ENCODE data around the gene PRDM2.

Gene PRDM2

GRCh38 chr1:13814131-13814530 lies 114.1 kb downstream of the PRDM2 start:
- no peak overlapping the region for H3K4me2 ChIP-seq (ENCODE audit: low read length)
- H3K79me2 ChIP-seq (ENCODE audit: control insufficient read depth, insufficient read depth, low read length, poor library complexity), result no peaks in the 10 kb centered on the region
- H2AFZ ChIP-seq (ENCODE audit: insufficient read depth, low read length, poor library complexity), result no peak overlapping the region
- no peak overlapping the region for H2BK120ac ChIP-seq (ENCODE audit: insufficient read depth, low read length, poor library complexity)
- peaks cover 0 to 3% of the 10 kb centered on the region in 2 experiments for H3K36me3 ChIP-seq (ENCODE audit: control insufficient read depth in 1 of 2, insufficient read depth in 2 of 2, low read length in 2 of 2)
- H3K27ac ChIP-seq (ENCODE audit: low read depth, low read length), result no peak overlapping the region
- no peak overlapping the region for H4K8ac ChIP-seq (ENCODE audit: low read depth, low read length)
- H3K9me3 ChIP-seq (ENCODE audit: insufficient read depth, low read depth, low read length), result peaks cover 3% of the 10 kb centered on the region
- no peak overlapping the region for H3K23ac ChIP-seq (ENCODE audit: low read length)
- no peak overlapping the region for H3K4me3 ChIP-seq (ENCODE audit: low read depth, low read length)
- WGBS (ENCODE audit: extremely low coverage, insufficient coverage, insufficient read length), result no CpG with 5 or more reads among the region's 7 CpGs
- no peaks in the 10 kb centered on the region for H3K79me1 ChIP-seq (ENCODE audit: low read length)
- H4K91ac ChIP-seq (ENCODE audit: low read depth, low read length), result no peak overlapping the region
- no peak for DNase-seq
- no peak overlapping the region for H2BK5ac ChIP-seq (ENCODE audit: low read depth, low read length, poor library complexity)
- H3K18ac ChIP-seq (ENCODE audit: low read length), result no peak overlapping the region
- no peak overlapping the region for H3K14ac ChIP-seq (ENCODE audit: low read length)
- H3K9ac ChIP-seq (ENCODE audit: low read length), result no peak overlapping the region
- no peak overlapping the region for H2BK12ac ChIP-seq (ENCODE audit: low read length)
- H4K12ac ChIP-seq (ENCODE audit: low read depth, low read length), result no peak overlapping the region
- H2AK5ac ChIP-seq (ENCODE audit: low read length), result no peak overlapping the region
- H3K4ac ChIP-seq (ENCODE audit: low read depth, low read length), result no peak overlapping the region
- H3K4me1 ChIP-seq (ENCODE audit: control insufficient read depth in 1 of 2, insufficient read depth in 2 of 2, low read length in 2 of 2), result peaks cover 6% of the 10 kb centered on the region in 2 experiments
- H3K27me3 ChIP-seq (ENCODE audit: insufficient read depth, low read length), result no peaks in the 10 kb centered on the region

- Histone ChIP-seq H3K23ac (ENCODE audit: low read length) (no peak overlapping the region), H3K14ac (ENCODE audit: low read length) (no peak overlapping the region), H3K9ac (ENCODE audit: low read length) (no peak overlapping the region), H4K8ac (ENCODE audit: low read depth, low read length) (no peak overlapping the region), H2AFZ (ENCODE audit: insufficient read depth, low read length, poor library complexity) (no peak overlapping the region), H2BK12ac (ENCODE audit: low read length) (no peak overlapping the region), H3K4ac (ENCODE audit: low read depth, low read length) (no peak overlapping the region), H3K27me3 (ENCODE audit: insufficient read depth, low read length) (no peaks in the 10 kb centered on the region), H3K79me1 (ENCODE audit: low read length) (no peaks in the 10 kb centered on the region), H2BK120ac (ENCODE audit: insufficient read depth, low read length, poor library complexity) (no peak overlapping the region), H3K79me2 (ENCODE audit: control insufficient read depth, insufficient read depth, low read length, poor library complexity) (no peaks in the 10 kb centered on the region), H4K91ac (ENCODE audit: low read depth, low read length) (no peak overlapping the region), H3K4me1 (ENCODE audit: control insufficient read depth in 1 of 2, insufficient read depth in 2 of 2, low read length in 2 of 2) (peaks cover 6% of the 10 kb centered on the region in 2 experiments), H3K4me3 (ENCODE audit: low read depth, low read length) (no peak overlapping the region), H3K36me3 (ENCODE audit: control insufficient read depth in 1 of 2, insufficient read depth in 2 of 2, low read length in 2 of 2) (no peaks in the 10 kb centered on the region), H3K18ac (ENCODE audit: low read length) (no peak overlapping the region), H2AK5ac (ENCODE audit: low read length) (no peak overlapping the region), H3K27ac (ENCODE audit: low read depth, low read length) (no peak overlapping the region), H3K9me3 (ENCODE audit: insufficient read depth, low read depth, low read length) (peaks cover 2% of the 10 kb centered on the region), H2BK5ac (ENCODE audit: low read depth, low read length, poor library complexity) (no peak overlapping the region), H4K12ac (ENCODE audit: low read depth, low read length) (no peak overlapping the region), H3K4me2 (ENCODE audit: low read length) (no peak overlapping the region)
- DNase-seq, result no peak
- no CpG with 5 or more reads among the region's 16 CpGs for WGBS (ENCODE audit: extremely low coverage, insufficient coverage, insufficient read length)
Measured at GRCh38 chr1:13816016-13816760, 116.2 kb downstream of the PRDM2 start.

- no peak overlapping the region for H3K18ac ChIP-seq (ENCODE audit: low read length)
- H3K4ac ChIP-seq (ENCODE audit: low read depth, low read length), result no peak overlapping the region
- H3K27ac ChIP-seq (ENCODE audit: low read depth, low read length), result no peak overlapping the region
- H3K79me1 ChIP-seq (ENCODE audit: low read length), result no peaks in the 10 kb centered on the region
- H4K8ac ChIP-seq (ENCODE audit: low read depth, low read length), result no peak overlapping the region
- H3K4me1 ChIP-seq (ENCODE audit: control insufficient read depth in 1 of 2, insufficient read depth in 2 of 2, low read length in 2 of 2), result peaks cover 6% of the 10 kb centered on the region in 2 experiments
- no peak overlapping the region for H2BK120ac ChIP-seq (ENCODE audit: insufficient read depth, low read length, poor library complexity)
- H3K23ac ChIP-seq (ENCODE audit: low read length), result no peak overlapping the region
- WGBS (ENCODE audit: extremely low coverage, insufficient coverage, insufficient read length), result no CpG with 5 or more reads among the region's 6 CpGs
- no peaks in the 10 kb centered on the region for H3K79me2 ChIP-seq (ENCODE audit: control insufficient read depth, insufficient read depth, low read length, poor library complexity)
- H3K36me3 ChIP-seq (ENCODE audit: control insufficient read depth in 1 of 2, insufficient read depth in 2 of 2, low read length in 2 of 2), result no peaks in the 10 kb centered on the region
- no peak overlapping the region for H3K14ac ChIP-seq (ENCODE audit: low read length)
- H3K4me2 ChIP-seq (ENCODE audit: low read length), result no peak overlapping the region
- H2AK5ac ChIP-seq (ENCODE audit: low read length), result no peak overlapping the region
- no peak overlapping the region for H4K91ac ChIP-seq (ENCODE audit: low read depth, low read length)
- H2AFZ ChIP-seq (ENCODE audit: insufficient read depth, low read length, poor library complexity), result no peak overlapping the region
- no peak overlapping the region for H2BK12ac ChIP-seq (ENCODE audit: low read length)
- DNase-seq, result no peak
- H3K9me3 ChIP-seq (ENCODE audit: insufficient read depth, low read depth, low read length), result no peaks in the 10 kb centered on the region
- H2BK5ac ChIP-seq (ENCODE audit: low read depth, low read length, poor library complexity), result no peak overlapping the region
- no peak overlapping the region for H4K12ac ChIP-seq (ENCODE audit: low read depth, low read length)
- H3K4me3 ChIP-seq (ENCODE audit: low read depth, low read length), result no peak overlapping the region
- H3K27me3 ChIP-seq (ENCODE audit: insufficient read depth, low read length), result no peaks in the 10 kb centered on the region
- no peak overlapping the region for H3K9ac ChIP-seq (ENCODE audit: low read length)
Measured at GRCh38 chr1:13817906-13818305, 117.9 kb downstream of the PRDM2 start.

- H3K18ac ChIP-seq (ENCODE audit: low read length), result no peak overlapping the region
- H3K4me1 ChIP-seq (ENCODE audit: control insufficient read depth in 1 of 2, insufficient read depth in 2 of 2, low read length in 2 of 2), result no peaks in the 10 kb centered on the region
- H2BK5ac ChIP-seq (ENCODE audit: low read depth, low read length, poor library complexity), result no peak overlapping the region
- no peak overlapping the region for H4K91ac ChIP-seq (ENCODE audit: low read depth, low read length)
- H3K79me2 ChIP-seq (ENCODE audit: control insufficient read depth, insufficient read depth, low read length, poor library complexity), result no peaks in the 10 kb centered on the region
- H3K4me2 ChIP-seq (ENCODE audit: low read length), result no peak overlapping the region
- no peak overlapping the region for H3K27ac ChIP-seq (ENCODE audit: low read depth, low read length)
- H3K9me3 ChIP-seq (ENCODE audit: insufficient read depth, low read depth, low read length), result no peaks in the 10 kb centered on the region
- no peak overlapping the region for H3K14ac ChIP-seq (ENCODE audit: low read length)
- H2BK120ac ChIP-seq (ENCODE audit: insufficient read depth, low read length, poor library complexity), result no peak overlapping the region
- H3K27me3 ChIP-seq (ENCODE audit: insufficient read depth, low read length), result no peaks in the 10 kb centered on the region
- H2AK5ac ChIP-seq (ENCODE audit: low read length), result no peak overlapping the region
- DNase-seq, result no peak
- H3K4ac ChIP-seq (ENCODE audit: low read depth, low read length), result no peak overlapping the region
- H4K8ac ChIP-seq (ENCODE audit: low read depth, low read length), result no peak overlapping the region
- H3K79me1 ChIP-seq (ENCODE audit: low read length), result no peaks in the 10 kb centered on the region
- no peaks in the 10 kb centered on the region for H3K36me3 ChIP-seq (ENCODE audit: control insufficient read depth in 1 of 2, insufficient read depth in 2 of 2, low read length in 2 of 2)
- WGBS (ENCODE audit: extremely low coverage, insufficient coverage, insufficient read length), result no CpG with 5 or more reads among the region's 7 CpGs
- no peak overlapping the region for H2BK12ac ChIP-seq (ENCODE audit: low read length)
- H3K23ac ChIP-seq (ENCODE audit: low read length), result no peak overlapping the region
- no peak overlapping the region for H4K12ac ChIP-seq (ENCODE audit: low read depth, low read length)
- H2AFZ ChIP-seq (ENCODE audit: insufficient read depth, low read length, poor library complexity), result no peak overlapping the region
- no peak overlapping the region for H3K9ac ChIP-seq (ENCODE audit: low read length)
- no peak overlapping the region for H3K4me3 ChIP-seq (ENCODE audit: low read depth, low read length)
Measured at GRCh38 chr1:13818926-13819325, 118.9 kb downstream of the PRDM2 start.
